ENCODE results near the gene CCDC188. TPM values are rescaled to one million over a fixed set of nuclear protein-coding genes. Genes with fewer than 3 reads are reported as not detected.

The CCDC188 gene
- total RNA-seq, 1 experiment from 2014 or later: not detected

DNA sequence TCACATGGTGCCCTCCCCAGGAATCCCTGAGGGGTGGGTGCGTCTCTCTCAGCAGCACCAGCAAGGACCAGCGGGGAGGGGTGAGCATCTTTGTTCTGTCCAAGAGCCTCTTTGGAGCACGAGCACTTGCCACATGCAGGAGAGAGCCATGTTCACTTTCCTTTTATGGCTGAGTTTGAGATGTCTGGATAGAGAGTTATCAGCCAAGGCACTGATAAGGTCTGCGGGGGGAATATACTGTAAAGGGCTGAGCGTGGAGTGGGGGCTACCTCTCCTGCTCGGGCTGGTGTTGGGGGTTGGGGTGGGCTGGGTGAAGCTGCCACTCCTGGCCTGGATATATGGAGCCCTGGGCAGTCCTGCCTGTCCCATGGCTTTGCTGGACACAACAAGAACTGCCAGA lies 34.9 kb upstream of the CCDC188 start:
- DNase-seq (ENCODE audit: low spot score): no peak

GRCh38 chr22:20184501-20185165 lies 33.8 kb upstream of the CCDC188 start:
- DNase-seq (ENCODE audit: low spot score): no peak

DNA sequence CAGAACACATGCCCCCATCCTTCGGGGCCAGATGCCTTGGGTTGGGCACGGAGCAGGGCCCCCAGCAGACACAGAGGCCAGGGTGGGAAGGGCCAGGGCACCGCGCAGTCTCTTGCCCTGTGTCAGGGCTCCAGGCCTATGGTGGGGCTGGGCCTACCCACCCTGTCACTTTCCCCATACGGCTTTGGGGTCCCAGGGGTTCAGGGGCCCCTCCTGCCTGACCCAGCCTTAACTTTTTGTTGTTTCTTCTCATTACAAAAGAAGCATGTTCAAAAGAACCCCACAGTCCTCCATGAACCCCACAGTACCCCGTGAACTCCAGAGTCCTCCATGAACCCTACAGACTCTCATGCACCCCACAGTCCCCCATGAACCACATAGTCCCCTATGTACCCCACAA lies 33.0 kb upstream of the CCDC188 start:
- DNase-seq (ENCODE audit: low spot score): no peak

DNA sequence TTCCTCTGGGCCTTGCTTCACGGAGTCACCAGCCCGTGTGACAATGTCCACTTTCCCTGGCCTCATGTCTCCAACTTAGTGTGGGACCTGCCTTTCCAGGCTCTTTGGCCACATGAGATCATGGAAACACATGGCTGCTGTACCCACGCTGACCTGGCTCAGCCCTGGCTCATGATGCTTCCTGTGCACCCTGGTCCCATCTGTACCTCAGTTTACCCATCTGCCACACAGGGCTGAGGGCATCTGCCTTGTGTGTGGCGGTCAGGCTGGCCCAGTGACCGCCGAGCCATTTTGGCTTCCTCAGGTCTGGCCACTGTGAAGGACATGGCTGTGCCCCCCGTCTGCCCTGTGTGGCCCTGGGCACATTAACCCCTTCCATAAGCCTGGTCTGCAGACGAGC lies 32.2 kb upstream of the CCDC188 start:
- no peak for DNase-seq (ENCODE audit: low spot score)

- DNase-seq (ENCODE audit: low spot score): no peak
Measured at GRCh38 chr22:20182365-20182764, 31.5 kb upstream of the CCDC188 start.

DNA sequence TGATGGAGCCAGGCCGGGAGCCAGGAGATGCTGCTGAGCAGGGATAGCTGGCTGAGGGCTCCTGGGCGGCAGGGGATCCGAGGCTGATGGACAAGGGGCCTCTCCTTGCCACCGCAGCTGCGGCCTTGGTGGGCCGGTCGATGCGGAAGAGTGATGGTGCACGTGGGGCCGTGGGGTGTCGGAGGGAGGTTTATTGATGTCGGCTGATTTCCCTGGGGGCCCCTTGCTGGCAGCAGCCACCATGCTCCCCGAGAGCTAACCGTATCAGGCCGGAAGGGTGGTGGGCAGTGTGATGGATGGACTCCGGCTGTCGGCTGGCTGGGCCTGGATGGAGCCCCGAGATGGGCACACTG lies 31.0 kb upstream of the CCDC188 start:
- DNase-seq (ENCODE audit: low spot score): no peak

- no peak for DNase-seq (ENCODE audit: low spot score)
Measured at GRCh38 chr22:20181194-20181883, 30.5 kb upstream of the CCDC188 start.

- no peak for DNase-seq (ENCODE audit: low spot score)
Measured at GRCh38 chr22:20180640-20181039, 29.8 kb upstream of the CCDC188 start.

GRCh38 chr22:20180245-20180630 lies 29.4 kb upstream of the CCDC188 start:
- DNase-seq (ENCODE audit: low spot score): no peak

GRCh38 chr22:20179455-20180244 lies 28.8 kb upstream of the CCDC188 start:
- DNase-seq (ENCODE audit: low spot score): no peak

DNA sequence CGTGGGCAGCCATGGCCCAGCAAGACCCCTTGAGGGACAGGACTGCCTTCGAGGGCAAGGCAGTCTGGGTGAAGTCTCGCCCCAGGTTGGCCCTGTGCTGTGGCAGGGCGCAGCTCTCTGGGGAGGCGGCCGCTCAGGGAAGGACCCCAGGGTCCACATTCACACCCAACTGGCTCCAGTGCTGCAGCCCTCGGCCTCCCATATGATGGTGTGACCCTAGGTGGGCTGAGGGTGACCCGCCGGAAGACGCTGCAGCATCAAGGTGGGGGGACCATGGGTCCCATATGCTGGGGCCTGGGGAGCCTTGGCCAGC lies 28.0 kb upstream of the CCDC188 start:
- DNase-seq (ENCODE audit: low spot score): no peak

DNA sequence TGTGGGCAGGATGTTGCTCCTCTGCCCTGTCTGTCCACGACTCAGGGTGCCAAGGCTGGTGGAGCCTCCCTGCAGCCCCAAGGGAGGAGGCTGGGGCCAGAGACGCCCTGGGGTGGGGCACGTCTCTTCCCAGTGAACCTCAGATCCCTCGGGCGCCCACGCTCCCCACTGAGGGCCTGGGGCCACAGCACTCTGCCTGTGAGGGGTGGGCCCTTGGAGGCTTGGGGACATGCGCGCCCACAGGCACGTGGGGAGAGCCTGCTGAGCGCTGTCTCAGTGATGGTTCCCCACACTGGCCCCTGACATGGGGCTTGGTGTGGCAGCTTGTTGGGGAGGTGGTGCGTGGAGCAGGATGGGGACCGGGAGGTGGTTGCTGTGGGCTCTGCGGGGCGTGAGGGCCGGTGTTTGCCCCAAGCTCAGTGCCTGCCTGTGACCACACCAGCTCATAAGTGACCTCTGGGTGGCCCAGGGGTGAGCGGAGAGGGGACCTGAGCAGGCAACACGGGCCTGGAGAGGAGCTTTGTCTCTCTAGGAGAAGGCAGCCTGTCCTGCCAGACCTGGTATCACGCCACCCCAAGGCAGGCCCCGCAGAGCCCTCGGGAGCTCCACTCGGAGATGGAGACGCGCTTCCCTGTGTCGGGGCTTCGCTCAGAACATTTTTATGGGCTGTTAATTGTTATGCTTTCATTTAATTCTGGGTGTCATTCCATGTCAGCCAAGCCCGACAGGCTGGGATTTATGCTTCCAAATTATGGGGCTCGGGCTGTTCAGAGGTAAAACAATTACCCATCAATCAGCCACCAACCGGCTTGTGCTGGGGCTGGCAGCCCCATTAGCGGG lies 27.4 kb upstream of the CCDC188 start:
- DNase-seq (ENCODE audit: low spot score): no peak

GRCh38 chr22:20177217-20177911 lies 26.5 kb upstream of the CCDC188 start:
- no peak for DNase-seq (ENCODE audit: low spot score)

- no peak for DNase-seq (ENCODE audit: low spot score)
Measured at GRCh38 chr22:20176421-20177085, 25.7 kb upstream of the CCDC188 start.

DNA sequence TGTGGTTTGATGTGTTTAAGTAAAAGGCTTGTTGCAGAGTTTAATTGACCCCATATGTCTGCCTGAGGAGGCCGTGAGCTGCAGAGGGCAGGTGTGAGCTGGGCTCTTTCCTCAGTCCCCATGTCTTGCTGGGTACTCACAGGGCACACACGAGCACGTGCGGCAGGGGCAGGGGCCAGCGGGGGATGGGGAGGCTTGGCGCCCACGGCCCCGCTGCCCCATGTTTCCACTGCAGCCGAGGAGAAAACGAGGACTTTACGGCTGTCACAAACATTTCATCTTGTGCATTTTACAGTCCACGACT lies 24.7 kb upstream of the CCDC188 start:
- DNase-seq (ENCODE audit: low spot score): peak; percentile 27

DNA sequence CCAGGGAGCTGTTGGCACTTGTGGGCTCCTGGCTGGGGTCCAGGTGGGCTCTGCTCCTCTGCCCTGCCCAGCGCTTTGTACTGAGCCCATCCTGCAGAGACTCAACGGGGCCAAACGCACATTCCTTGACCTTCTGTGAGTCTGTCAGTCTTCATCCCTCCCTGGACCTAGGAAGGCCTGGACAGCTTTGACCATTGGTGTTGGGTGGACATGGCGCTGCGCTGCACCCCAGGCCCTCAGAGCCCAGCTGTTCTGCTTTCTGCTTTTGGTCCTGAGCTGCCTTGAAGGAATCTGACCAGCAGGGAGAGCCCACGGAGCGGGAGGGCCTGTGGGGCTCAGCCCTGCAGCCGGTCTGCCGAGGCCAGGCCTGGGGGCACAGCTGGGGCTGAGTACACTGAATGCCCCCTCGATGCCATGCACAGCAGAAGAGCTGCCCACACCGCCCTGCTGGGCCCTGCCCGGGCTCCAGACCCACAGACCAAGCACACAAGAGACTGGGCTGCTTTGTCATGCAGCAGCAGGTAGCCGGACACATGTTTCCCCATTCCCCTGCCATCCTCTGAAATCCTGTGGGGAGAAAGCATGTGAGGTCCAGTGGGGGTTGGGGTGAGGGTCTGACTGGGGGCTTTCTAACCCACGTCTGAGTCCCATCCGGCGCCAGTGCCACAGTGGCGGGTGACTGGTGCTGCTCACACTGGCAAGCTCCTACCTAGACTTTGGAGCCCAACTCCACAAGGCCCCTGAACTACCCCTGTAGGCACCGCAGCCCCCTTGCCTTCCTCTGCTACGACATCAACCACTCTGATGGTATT lies 24.1 kb upstream of the CCDC188 start:
- DNase-seq (ENCODE audit: low spot score): no peak

- no peak for DNase-seq (ENCODE audit: low spot score)
Measured at GRCh38 chr22:20173772-20174171, 22.9 kb upstream of the CCDC188 start.

GRCh38 chr22:20173246-20173645 lies 22.4 kb upstream of the CCDC188 start:
- DNase-seq (ENCODE audit: low spot score): no peak

GRCh38 chr22:20172141-20172613 lies 21.3 kb upstream of the CCDC188 start:
- no peak for DNase-seq (ENCODE audit: low spot score)

Measured in H4 (cell line).